NB4 (cell line): Measurements from ENCODE around the gene TTLL5.

Source experiments
- DNase-seq: peaks from one replicate; pipeline ENCODE4 v3.0.0; 2010; ENCODE audit warnings: low read depth
- H3K4me3 ChIP-seq: one replicate; pipeline ENCODE4 v1.5.1; 2011; ENCODE audit warnings: mild to moderate bottlenecking, low read depth, low read length, moderate library complexity
- MYC ChIP-seq: IDR thresholded peaks from 2 replicates; pipeline ENCODE4 v1.6.1; 2011; ENCODE audit warnings: low read depth, low read length
- POLR2A ChIP-seq: IDR thresholded peaks from 2 replicates; pipeline ENCODE4 v1.6.1; 2011; ENCODE audit warnings: mild to moderate bottlenecking; ENCODE audit not compliant: insufficient read length; ENCODE audit errors: extremely low read depth
- TF ChIP-seq, protein P1 (sequence below): IDR thresholded peaks from 2 replicates; pipeline ENCODE4 v1.6.1; 2011; ENCODE audit warnings: low read depth, low read length
- TF ChIP-seq, protein P2 (sequence below): IDR thresholded peaks from one replicate; pipeline ENCODE4 v1.5.1; 2012; ENCODE audit warnings: low read depth, low read length

The TTLL5 gene

DNA sequence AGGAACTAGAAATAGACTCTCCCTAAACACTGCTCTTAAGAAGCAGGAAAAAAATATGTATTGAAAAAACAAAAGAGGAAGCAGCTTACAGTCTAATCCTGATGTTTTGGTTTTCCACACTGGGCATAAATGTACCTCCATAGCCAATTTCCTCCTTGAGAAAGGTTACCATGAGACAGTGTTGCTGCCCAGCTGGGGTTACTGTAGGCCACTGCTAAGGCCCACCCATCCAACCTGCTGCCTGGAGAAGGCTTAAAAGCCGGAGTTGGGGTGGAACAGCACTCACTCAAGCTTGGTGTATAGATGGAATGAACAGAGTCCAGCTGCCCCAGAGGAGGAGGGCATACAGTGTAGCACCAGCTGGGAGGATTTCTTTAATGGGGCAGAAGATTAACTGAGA, 41.5 kb upstream of the TTLL5 start:
- H3K4me3 ChIP-seq = no peak overlapping the region
- TF ChIP-seq POLR2A (no peak), MYC (no peak)
- TF ChIP-seq, protein P1, sequence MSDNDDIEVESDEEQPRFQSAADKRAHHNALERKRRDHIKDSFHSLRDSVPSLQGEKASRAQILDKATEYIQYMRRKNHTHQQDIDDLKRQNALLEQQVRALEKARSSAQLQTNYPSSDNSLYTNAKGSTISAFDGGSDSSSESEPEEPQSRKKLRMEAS = no peak
- TF ChIP-seq, protein P2, sequence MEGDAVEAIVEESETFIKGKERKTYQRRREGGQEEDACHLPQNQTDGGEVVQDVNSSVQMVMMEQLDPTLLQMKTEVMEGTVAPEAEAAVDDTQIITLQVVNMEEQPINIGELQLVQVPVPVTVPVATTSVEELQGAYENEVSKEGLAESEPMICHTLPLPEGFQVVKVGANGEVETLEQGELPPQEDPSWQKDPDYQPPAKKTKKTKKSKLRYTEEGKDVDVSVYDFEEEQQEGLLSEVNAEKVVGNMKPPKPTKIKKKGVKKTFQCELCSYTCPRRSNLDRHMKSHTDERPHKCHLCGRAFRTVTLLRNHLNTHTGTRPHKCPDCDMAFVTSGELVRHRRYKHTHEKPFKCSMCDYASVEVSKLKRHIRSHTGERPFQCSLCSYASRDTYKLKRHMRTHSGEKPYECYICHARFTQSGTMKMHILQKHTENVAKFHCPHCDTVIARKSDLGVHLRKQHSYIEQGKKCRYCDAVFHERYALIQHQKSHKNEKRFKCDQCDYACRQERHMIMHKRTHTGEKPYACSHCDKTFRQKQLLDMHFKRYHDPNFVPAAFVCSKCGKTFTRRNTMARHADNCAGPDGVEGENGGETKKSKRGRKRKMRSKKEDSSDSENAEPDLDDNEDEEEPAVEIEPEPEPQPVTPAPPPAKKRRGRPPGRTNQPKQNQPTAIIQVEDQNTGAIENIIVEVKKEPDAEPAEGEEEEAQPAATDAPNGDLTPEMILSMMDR = no peak
- no peak for DNase-seq

DNA sequence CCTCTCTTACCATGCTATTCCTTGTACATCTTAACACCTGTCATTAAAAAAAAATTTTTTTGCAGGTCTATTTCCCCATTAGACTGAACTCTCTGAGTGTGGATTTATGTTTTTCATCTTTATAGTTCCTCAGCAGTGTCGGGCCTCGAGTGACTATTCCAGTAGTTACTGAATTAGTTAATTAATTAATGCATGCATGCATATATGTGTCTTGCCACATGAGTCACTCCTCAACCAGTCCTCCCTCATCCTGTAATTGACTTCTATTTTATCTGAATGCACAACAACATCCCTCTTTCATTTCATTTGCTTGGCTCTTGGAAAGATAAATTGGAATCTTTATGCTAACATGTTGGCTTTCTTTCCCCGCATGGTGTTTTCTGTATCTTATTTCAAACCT, 36.0 kb upstream of the TTLL5 start:
- no peak for DNase-seq
- no peak overlapping the region for H3K4me3 ChIP-seq

DNA sequence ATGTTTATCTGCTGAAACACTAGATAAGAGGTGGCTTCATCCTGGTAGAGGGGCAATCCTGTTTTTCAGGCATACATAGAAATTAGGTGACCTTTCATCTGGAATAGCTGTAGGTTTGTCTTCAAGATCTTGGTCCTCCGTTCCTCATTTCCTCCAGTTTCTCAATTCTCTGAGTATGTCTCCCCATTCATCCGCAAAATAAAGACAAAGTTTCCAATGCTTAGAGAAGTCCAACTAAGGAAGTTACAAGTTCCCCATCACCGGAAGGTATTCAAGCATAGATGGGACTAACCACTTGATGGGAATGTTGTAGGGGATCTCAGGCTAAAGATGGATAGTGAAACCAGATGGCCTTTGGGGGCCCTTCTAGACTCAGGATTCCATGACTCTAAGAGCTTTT, 34.6 kb upstream of the TTLL5 start:
- TF ChIP-seq, protein P1 = no peak
- TF ChIP-seq POLR2A = no peak
- TF ChIP-seq, protein P2 = no peak
- TF ChIP-seq MYC = no peak
- no peak for DNase-seq
- H3K4me3 ChIP-seq = no peak overlapping the region

More for the DNA sequence above, 36.0 kb upstream of the TTLL5 start:
- TF ChIP-seq, protein P1 = no peak

DNA sequence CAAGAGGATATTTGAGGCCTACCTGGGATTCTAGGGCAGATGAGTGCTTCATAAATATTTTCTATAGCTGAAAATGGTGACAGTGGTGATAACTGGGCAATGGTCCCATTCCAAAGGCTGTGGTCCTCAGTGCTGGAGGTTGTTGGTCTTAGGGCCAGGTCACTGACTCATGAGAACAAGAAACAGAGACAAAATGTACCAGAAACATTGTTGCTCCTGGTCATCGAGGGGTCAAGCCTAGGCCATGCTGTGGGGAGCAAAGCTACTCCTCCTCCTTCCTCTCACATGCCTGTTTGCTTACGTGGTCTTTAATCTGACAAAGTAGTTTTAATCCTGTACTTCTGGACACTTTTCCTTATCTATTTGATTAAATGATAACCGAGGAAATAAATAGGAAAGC, 34.2 kb upstream of the TTLL5 start:
- DNase-seq = no peak
- no peak overlapping the region for H3K4me3 ChIP-seq
- no peak for TF ChIP-seq MYC

DNA sequence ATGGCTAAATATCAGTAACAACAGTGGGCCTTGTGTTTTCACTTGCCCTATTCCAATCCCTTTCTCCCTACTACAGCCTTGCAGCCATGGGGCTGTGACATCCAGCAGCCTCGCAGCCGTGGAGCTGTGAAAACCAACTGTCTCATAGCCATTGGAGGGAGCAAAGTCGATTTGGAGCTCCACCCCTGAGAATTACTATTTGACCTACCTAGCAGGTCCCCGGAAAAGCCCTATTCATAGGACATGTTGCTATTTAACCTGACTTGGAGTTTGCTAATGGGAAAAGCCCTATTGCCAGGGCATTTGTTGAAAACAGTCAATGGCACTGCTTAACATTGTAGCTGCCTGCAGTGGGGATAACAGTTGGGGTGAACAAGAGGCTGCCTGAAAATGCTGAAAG, 33.6 kb upstream of the TTLL5 start:
- no peak overlapping the region for H3K4me3 ChIP-seq
- no peak for DNase-seq
- TF ChIP-seq POLR2A (no peak), MYC (no peak)
- TF ChIP-seq, protein P1 = no peak
- TF ChIP-seq, protein P2 = no peak

DNA sequence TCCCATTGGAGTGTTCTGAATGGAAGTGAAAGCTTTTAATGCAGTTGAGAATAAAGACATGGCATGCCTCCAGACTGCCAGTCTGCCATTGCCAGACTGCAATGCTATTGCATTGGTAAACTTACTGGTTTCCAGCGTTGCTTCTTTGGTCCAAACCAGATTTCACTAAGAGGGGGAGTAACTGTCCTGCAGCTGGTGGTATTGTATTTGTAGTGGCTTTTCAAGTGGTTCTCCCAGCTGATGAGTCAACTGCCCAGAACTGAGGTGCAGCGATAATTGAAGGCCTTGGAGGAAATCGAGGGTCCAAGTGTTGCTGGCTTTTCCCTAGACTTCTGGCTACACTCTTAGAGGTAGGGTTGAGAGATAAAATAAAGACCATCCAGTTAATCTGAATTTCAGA, 32.2 kb upstream of the TTLL5 start:
- TF ChIP-seq MYC (no peak), POLR2A (no peak)
- TF ChIP-seq, protein P1 = no peak
- TF ChIP-seq, protein P2 = no peak
- DNase-seq = no peak
- no peak overlapping the region for H3K4me3 ChIP-seq

DNA sequence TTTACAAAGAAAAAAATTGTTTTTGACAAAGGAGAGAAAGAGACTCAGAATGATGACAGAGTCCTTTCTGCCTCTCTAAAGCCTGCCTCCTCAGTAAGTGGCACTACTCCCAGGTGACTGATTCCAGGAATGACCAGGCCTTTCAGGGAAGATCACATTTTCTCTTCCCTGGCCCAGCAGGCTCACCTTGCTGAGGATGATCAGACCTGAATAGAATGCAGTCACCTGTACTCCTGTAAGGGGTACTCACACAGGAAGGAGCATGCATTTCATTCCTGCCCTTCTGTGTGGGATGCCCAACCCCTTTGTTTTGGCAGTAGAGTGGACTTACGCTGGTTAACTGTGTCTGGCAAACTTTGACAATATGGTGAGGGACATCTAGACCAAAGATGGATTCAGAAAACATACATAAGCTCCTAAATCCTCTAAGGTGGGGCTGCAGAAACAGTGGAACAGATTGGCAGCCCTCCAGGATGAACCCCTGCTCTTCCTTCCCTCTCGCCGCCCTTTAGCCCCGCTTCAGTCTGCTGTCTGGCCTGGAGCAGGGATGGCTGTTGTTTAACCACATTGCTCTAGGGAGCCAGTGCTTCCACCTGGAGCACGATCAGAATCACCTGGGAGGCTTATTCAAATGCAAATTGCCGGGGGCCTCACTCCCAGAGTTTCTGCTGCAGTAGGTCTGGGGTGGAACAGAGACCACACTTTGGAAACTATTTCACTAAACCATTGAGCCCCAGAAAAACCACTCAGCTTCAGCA, 30.2 kb upstream of the TTLL5 start:
- TF ChIP-seq, protein P1 = no peak
- no peak for TF ChIP-seq POLR2A
- no peak for TF ChIP-seq MYC
- TF ChIP-seq, protein P2 = no peak
- no peak for DNase-seq

More for the DNA sequence above, 30.2 kb upstream of the TTLL5 start:
- no peak overlapping the region for H3K4me3 ChIP-seq
